ENCODE data around the gene FAAP20.

DNA sequence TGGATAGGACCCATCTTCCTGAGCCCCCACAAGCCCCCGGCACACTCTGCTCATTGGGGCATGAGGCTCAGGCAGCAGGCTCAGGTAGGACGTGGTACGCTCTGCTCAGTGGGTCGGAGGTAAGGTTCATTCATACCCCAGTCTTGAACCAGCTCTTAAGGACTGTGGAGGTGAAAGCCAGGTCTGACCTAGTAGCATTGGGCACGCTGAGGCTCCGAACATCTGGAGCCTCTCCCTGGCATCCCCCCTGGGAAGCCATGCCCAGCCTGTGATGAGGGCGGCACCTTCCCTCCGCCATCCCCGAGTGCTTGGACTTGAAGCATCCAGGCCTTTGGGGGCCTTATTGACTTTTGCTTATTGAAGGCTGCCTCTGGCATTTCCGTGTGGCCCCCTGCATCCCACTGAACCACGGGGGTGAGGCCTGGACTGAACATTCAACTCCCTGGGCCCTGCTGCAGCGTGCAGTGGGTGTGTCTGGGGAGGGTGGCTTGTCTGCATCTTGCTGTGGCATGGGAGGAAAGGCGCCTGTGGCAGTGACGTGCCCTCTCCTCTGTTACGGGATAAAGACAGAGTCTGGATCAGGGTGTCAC lies 50.0 kb downstream of the FAAP20 start:
- TF ChIP-seq FOSL2 (IDR thresholded peaks at IDR 0.05) (no peak), FOSL2 (CRISPR knock-in tag; IDR thresholded peaks at IDR 0.05) (no peak), CTCF (IDR thresholded peaks at IDR 0.05) (no peak), ZSCAN20 (CRISPR knock-in tag; IDR thresholded peaks at IDR 0.05) (no peak), EP300 (IDR thresholded peaks at IDR 0.05) (no peak)
